Stimulated activated effector memory CD8-positive, alpha-beta T cell treated with anti-CD3 and anti-CD28 coated beads, Interleukin-12 subunit alpha, Interleukin-12 subunit beta, amount 100 ng/mL, for 72 hours (primary cell): ENCODE data around the gene CYSTM1.

Experiments
- ATAC-seq: fragments of 150-1000 bp; cut with Tn5 transposase; 2 replicates; pipeline ENCODE4 v1.10.0; 2021
- DNase-seq, 2 donors: peaks; one replicate each; pipeline ENCODE4 v3.0.0; 2021 to 2022; ENCODE audit warnings: low spot score in 2 of 2
- H3K27ac Mint-ChIP-seq: one replicate; pipeline ENCODE4 v1.8.0; 2022; ENCODE audit warnings: mild to moderate bottlenecking, mixed read lengths
- H3K36me3 Mint-ChIP-seq: one replicate; pipeline ENCODE4 v1.8.0; 2022; ENCODE audit warnings: mild to moderate bottlenecking, mixed read lengths
- H3K4me1 Mint-ChIP-seq: one replicate; pipeline ENCODE4 v1.8.0; 2022; ENCODE audit warnings: mixed read lengths
- H3K4me3 Mint-ChIP-seq: one replicate; pipeline ENCODE4 v1.8.0; 2022; ENCODE audit warnings: mild to moderate bottlenecking, mixed read lengths
- H3K9me3 Mint-ChIP-seq: one replicate; pipeline ENCODE4 v1.8.0; 2022; ENCODE audit warnings: mixed read lengths

The CYSTM1 gene

DNA sequence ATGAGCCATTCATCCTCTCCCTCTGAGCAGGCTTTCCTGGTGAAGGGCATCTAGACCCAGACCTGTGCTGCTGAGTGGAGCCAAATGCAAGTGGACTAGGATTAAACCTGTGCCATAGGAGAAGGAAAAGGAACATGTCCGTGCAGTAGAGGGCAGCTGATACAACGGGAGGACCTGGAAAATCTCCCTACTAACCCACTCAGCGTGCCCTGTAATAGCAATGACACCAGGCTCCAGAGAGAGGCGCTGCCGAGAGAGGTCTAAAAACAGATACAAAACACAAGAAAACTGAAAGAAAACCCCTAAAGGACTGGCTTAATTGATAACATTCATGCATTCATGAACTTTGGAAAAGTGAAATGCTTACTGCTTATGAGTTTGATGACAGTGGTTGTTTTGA, 67.1 kb downstream of the CYSTM1 start:
- no peak overlapping the region for H3K4me3 Mint-ChIP-seq
- DNase-seq = no peak
- peaks cover 13% of the 10 kb centered on the region for H3K4me1 Mint-ChIP-seq
- H3K36me3 Mint-ChIP-seq = peaks cover 17% of the 10 kb centered on the region
- no peak for ATAC-seq
- H3K9me3 Mint-ChIP-seq = no peaks in the 10 kb centered on the region
- peak overlapping the region; percentile 23 for H3K27ac Mint-ChIP-seq

DNA sequence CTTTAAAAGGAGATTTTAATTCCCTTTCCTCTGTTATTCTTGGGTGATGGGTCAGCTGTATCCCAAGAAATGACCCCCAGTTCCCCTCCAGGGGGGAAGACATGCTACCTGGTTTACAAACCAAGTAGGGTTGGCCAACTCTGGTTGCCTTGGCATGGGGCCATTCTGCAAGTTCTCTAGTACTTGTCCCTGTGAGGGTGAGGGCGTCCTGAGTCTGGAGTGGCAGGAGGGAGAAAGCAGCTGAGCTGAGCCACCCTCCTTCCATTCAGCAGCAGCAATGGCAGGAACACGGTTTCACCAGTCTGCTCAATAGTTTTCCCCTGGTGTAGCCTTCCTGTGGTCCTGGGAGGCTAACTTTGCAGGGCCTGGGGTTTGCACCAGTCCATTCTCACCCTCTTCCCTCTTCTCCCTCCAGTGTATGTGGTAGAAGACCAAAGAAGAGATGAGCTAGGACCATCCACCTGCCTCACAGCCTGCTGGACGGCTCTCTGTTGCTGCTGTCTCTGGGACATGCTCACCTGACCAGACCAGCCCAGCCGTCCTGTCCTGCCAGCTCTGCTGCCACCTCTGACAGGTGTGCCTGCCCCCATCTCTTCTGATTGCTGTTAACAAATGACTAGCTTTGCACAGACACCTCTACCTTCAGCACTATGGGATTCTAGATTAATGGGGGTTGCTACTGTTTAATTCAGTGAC, 68.0 kb downstream of the CYSTM1 start:
- Mint-ChIP-seq H3K36me3 (peaks cover 17% of the 10 kb centered on the region), H3K4me3 (no peak overlapping the region), H3K4me1 (peaks cover 13% of the 10 kb centered on the region), H3K9me3 (no peaks in the 10 kb centered on the region), H3K27ac (no peak overlapping the region)
- DNase-seq (no peak), ATAC-seq (no peak)

DNA sequence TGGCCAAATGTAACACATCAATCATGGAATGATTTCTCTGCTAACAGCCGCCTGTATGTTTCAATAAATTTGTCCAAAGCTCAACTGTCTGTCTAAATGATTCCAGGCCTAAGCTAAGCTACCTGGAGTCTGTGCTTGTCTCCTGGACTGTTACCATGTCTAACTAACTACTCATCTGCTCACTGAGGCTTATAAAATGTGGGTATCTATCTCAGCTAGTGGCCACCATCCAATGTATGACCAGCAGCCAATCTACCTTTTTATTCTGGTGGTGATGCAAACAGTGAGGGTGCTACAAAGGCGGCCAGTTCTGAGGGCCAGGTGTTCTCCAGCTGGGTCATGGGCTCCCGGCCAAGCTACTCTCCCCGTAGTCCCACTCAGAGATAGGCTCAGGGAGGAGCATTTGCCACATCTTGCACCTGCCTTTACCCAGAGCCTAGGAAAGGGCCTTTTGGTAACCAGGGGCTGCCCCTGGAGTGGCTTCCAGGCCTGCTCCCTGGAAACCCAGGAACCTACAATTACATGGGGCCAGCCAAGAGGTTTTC, 68.8 kb downstream of the CYSTM1 start:
- ATAC-seq (no peak), DNase-seq (no peak)
- peaks cover 13% of the 10 kb centered on the region for H3K4me1 Mint-ChIP-seq

DNA sequence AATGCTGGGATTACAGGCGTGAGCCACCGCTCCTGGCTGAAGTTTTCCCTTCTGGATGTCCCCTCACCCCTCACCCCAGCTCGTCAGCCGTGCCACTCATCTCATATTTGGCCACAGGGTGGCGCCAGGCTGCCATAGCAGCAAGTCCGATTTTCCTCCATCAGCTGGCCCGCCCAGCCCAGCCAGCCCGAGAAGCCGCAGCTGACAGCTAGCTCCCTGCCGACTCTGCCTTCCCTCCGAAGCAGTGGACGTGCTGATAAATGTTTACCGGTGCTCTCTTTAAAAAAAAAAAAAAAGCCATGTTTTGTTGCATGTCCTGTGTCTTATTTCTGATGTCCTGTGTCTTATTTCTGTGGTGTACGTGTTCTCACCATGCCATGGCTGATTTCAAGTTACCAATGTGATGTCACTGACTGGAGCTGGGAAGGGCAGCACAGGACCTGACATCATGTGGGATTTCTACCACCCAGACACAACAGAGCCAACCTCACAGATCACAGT, 69.6 kb downstream of the CYSTM1 start:
- ATAC-seq (peak; percentile 70), DNase-seq (peak; percentile 64 to 85)
- no peaks in the 10 kb centered on the region for H3K9me3 Mint-ChIP-seq
- no peak overlapping the region for H3K4me3 Mint-ChIP-seq
- peaks cover 18% of the 10 kb centered on the region for H3K4me1 Mint-ChIP-seq
- H3K36me3 Mint-ChIP-seq = peaks cover 17% of the 10 kb centered on the region
- no peak overlapping the region for H3K27ac Mint-ChIP-seq

More for the DNA sequence above, 68.8 kb downstream of the CYSTM1 start:
- Mint-ChIP-seq H3K4me3 (no peak overlapping the region), H3K36me3 (peaks cover 17% of the 10 kb centered on the region), H3K9me3 (no peaks in the 10 kb centered on the region), H3K27ac (no peak overlapping the region)

DNA sequence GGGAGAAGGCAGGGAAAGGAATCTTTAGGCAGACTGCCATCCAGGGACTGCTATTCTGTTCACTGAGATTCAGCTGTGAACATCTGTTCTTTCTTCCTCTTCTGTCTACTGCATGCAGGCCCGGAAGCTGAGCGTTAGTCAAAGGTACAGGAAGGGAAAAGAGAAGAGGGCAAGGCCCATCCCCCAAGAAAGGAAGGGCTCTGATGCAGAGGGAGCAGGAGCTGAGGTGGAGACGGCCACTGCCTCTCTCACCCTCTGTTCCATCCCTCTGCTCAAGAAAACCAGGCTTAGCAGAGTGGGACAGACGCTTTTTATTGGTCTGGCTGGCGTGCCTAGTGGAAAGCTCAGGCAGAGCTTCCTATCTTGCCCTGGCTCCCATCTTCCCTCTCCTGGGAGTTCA, 70.4 kb downstream of the CYSTM1 start:
- Mint-ChIP-seq H3K4me1 (peaks cover 24% of the 10 kb centered on the region), H3K27ac (no peak overlapping the region), H3K4me3 (no peak overlapping the region), H3K9me3 (no peaks in the 10 kb centered on the region), H3K36me3 (peaks cover 17% of the 10 kb centered on the region)
- ATAC-seq (no peak), DNase-seq (no peak)

DNA sequence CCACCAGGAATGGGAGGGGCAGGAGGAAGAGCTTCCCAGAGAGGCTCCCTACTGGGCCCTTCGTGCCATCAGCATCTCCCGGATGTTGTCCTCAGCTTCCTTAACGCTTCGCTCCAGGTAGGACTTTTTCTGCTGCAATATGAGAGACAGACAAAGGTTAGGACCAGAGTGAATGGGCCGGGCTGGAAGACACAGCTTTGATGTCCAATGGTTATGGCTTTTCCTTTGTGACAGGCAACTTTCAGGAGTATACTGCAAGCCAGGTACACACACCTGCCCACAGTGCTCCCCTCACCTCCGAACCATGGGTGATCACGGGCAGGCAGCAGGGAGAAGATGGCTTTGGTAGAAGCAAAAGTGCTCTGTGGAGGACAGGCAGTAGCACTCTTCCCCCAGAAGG, 70.9 kb downstream of the CYSTM1 start:
- no peak overlapping the region for H3K4me3 Mint-ChIP-seq

DNA sequence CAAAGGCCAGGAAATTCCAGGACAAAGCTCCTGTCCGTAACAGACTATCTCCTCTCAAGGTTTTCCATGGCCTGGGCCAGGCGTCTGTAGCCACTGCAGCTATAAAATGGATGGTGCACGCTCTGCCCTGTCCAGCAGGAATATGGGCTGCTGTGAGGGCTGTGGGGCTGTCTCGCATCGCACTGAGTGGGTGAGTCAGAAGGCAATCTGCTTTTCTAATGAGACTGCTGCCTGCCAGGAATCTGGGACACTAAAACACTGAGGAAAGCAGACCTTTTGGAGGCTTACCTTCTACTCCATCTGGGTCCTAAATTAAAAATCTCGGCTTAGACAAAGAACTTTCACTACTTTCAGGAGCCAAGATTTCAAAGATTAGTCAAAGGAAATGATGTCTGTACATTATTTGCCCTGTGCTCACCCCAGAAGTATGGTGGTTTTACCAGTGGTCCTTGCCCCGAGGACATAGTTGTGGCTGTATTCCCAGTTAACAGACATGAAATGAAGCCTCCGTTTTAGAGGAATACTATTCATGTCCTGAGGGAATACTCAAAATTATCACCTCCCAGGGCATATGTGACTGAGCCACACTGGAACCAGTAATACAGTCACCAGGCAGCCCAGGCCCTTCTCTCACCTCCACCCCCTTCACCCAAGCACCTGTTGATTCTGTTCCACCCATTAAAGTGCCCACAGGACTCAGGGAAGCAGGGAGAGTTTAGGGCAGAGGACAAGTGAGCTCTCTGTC, 71.6 kb downstream of the CYSTM1 start:
- H3K4me3 Mint-ChIP-seq = no peak overlapping the region
- H3K36me3 Mint-ChIP-seq = peaks cover 20% of the 10 kb centered on the region
- ATAC-seq (no peak), DNase-seq (no peak)
- no peaks in the 10 kb centered on the region for H3K9me3 Mint-ChIP-seq
- no peak overlapping the region for H3K27ac Mint-ChIP-seq
- peaks cover 36% of the 10 kb centered on the region for H3K4me1 Mint-ChIP-seq

More for the DNA sequence above, 70.9 kb downstream of the CYSTM1 start:
- no peaks in the 10 kb centered on the region for H3K9me3 Mint-ChIP-seq
- peaks cover 30% of the 10 kb centered on the region for H3K4me1 Mint-ChIP-seq
- ATAC-seq = no peak
- no peak for DNase-seq
- H3K27ac Mint-ChIP-seq = no peak overlapping the region
- peaks cover 17% of the 10 kb centered on the region for H3K36me3 Mint-ChIP-seq

DNA sequence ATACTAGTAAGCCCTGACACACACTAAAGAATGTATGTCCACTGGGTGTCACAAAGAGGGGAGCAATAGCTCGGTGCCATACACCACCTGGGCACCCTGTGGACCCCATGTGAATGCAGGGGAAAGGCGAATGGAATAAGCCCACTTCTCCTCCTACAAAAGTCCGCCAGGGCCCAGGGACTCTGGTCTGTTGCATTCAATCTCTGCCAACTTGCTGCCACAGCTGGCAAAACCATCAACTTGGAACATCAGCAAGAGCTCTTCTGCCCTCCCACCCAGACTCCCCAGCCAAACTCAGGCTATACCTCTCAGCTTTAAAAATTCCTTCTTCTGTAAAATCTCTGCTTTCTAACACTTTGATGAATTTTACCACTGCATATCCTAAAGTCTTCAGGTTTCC, 73.4 kb downstream of the CYSTM1 start:
- no peak overlapping the region for H3K27ac Mint-ChIP-seq
- ATAC-seq (no peak), DNase-seq (no peak)
- H3K9me3 Mint-ChIP-seq = no peaks in the 10 kb centered on the region
- H3K36me3 Mint-ChIP-seq = peaks cover 28% of the 10 kb centered on the region
- no peak overlapping the region for H3K4me3 Mint-ChIP-seq
- H3K4me1 Mint-ChIP-seq = peaks cover 55% of the 10 kb centered on the region

DNA sequence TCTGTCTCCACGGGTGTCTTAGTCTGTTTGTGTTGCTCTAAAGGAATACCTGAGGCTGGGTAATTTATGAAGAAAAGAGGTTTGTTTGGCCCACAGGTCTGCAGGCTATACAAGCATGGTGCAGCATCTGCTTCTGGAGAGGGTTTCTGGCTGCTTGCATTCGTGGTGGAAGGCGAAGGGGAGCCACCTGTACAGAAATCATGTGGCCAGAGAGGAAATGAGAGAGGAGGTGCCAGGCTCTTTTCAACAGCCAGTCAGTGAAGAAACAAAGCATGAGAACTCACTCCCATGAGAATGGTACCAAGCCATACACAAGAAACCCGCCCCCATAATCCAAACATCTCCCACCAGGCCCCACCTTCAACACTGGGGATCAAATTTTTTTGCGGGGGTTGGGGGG, 74.5 kb downstream of the CYSTM1 start:
- no peaks in the 10 kb centered on the region for H3K9me3 Mint-ChIP-seq
- peaks cover 54% of the 10 kb centered on the region for H3K4me1 Mint-ChIP-seq
- no peak overlapping the region for H3K4me3 Mint-ChIP-seq
- H3K36me3 Mint-ChIP-seq = peaks cover 25% of the 10 kb centered on the region
- no peak overlapping the region for H3K27ac Mint-ChIP-seq
- no peak for DNase-seq
- ATAC-seq = no peak

DNA sequence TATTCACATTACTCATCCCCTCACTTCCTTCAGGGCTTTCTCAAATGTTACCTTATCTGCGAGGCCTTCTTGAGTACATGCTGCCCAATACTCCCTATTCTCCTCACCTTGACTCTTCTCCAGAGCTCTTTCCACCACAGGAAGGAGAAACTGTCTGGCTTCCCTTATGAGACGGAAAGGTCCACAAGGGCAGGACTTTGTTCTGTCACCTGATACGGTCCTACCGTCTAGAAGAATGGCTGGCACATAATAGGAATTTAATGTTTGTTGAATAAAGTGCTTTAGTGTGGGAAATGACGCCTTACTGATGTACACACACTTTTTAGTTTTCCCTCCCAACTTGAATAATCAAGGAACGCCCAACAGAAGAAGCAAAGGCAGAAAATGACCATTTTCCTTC, 75.4 kb downstream of the CYSTM1 start:
- DNase-seq (no peak), ATAC-seq (no peak)
- no peaks in the 10 kb centered on the region for H3K9me3 Mint-ChIP-seq
- H3K4me1 Mint-ChIP-seq = peaks cover 46% of the 10 kb centered on the region
- H3K36me3 Mint-ChIP-seq = peaks cover 17% of the 10 kb centered on the region
- no peak overlapping the region for H3K27ac Mint-ChIP-seq
- no peak overlapping the region for H3K4me3 Mint-ChIP-seq

DNA sequence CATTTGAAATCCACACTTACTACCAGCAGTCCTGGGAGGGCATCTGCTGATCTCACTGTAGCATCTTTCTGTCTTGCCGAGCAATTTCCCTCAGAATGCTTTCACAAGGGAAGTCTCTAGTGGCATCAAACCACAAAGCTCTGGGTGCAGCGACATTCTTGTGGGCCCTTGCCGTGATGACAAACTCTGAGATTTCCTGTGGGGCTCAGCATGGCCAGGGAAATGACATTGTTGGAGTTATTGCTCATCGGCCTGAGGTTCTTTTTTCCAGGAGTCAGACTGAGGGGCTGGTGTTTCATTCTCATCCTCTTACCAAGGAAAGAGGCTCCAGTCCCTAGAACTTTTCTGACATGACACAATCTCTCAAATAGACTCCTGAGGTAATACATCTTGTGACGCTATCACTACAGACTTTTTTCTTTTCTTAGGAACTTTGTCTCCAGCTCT, 76.6 kb downstream of the CYSTM1 start:
- DNase-seq (peak; percentile 42 to 86), ATAC-seq (peak; percentile 95)
- Mint-ChIP-seq H3K27ac (peak overlapping the region; percentile 88), H3K4me3 (peak overlapping the region; percentile 19), H3K36me3 (peaks cover 11% of the 10 kb centered on the region), H3K4me1 (peaks cover 44% of the 10 kb centered on the region), H3K9me3 (no peaks in the 10 kb centered on the region)

DNA sequence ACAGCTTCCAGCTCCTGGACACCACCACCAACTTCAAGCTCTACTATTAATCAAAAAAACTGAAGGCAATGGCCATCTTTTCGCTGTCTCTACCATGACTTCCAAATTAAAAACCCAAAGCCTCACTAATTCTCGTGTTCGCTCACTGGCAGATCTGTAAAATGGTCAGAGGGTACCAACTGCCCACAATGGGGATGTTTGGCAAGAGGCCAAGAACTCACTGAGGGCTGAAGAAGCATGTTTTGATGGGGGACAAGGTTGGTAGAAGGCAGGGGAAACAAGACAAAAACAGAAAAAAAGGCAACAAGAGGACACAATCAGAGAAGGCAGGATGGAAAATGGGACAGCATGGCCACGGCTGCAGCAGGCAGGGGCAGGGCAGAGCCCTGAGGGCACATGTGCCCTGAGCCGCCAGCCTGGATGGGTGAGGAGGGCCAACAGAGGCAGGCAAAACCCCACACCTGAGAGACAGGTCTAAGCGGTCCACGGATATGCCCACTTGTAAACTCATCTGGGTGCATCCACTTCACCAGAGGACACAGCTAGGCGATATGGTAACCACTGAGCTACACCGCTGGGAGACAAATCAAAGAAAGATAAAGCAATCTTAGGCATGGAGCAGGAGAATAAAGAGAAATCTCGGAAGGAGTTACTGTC, 77.6 kb downstream of the CYSTM1 start:
- Mint-ChIP-seq H3K9me3 (no peaks in the 10 kb centered on the region), H3K27ac (peak overlapping the region; percentile 88), H3K36me3 (peaks cover 12% of the 10 kb centered on the region), H3K4me1 (peaks cover 44% of the 10 kb centered on the region), H3K4me3 (peak overlapping the region; percentile 19)
- DNase-seq (no peak), ATAC-seq (no peak)

DNA sequence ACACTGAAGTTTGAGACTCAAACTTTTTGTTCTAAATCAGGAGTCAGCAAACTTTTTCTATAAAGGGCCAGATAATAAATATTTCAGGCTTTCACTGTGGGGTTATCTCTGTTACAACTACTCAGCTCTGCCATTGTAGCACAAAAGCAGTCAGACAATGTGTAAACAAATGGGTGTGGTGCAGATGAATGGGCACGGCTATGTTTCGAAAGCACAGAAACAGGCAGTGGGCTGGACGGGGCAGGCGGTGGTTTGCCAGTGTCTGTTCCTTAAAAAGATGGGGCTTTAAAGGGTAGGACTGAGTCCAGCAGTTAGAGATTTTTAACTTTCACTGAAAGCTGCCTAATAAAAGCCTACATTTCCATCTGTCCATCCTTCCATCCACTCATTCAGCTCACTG, 79.0 kb downstream of the CYSTM1 start:
- H3K27ac Mint-ChIP-seq = no peak overlapping the region
- H3K9me3 Mint-ChIP-seq = no peaks in the 10 kb centered on the region
- DNase-seq = no peak
- no peak overlapping the region for H3K4me3 Mint-ChIP-seq
- peaks cover 24% of the 10 kb centered on the region for H3K36me3 Mint-ChIP-seq
- ATAC-seq = no peak
- H3K4me1 Mint-ChIP-seq = peaks cover 44% of the 10 kb centered on the region

DNA sequence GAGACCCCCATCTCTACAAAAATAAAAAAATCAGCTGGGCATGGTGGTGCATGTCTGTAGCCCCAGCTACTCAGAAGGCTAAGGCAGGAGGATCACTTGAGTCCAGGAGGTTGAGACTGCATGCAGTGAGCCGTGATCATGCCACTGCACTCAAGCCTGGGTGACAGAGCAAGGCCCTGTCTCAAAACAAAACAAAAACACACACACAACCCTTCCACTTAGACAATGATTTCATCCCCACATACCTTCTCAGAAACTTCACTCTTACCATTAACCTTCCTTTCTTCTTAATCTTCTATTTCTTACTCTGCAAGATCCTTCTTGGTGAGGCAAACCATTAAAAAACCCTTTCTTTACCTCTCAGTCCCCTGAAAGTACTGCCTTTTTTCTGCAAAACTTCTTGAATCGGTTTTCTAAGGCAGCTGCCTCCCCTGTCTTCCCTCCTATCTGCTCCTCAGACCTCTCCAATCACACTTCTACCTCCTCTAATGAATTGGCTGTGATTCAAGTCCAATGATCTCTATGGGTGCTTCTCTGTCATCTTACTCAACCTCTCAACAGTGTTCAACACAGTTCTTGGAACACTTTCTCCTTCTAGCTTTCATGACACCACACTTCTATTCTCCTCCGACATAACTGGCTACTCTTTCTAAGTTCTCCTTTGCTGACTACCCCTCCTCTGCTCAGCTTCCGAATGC, 80.6 kb downstream of the CYSTM1 start:
- H3K36me3 Mint-ChIP-seq = peaks cover 24% of the 10 kb centered on the region
- peaks cover 30% of the 10 kb centered on the region for H3K4me1 Mint-ChIP-seq
- no peak overlapping the region for H3K4me3 Mint-ChIP-seq
- ATAC-seq (peak; percentile 69), DNase-seq (no peak)
- H3K9me3 Mint-ChIP-seq = no peaks in the 10 kb centered on the region
- no peak overlapping the region for H3K27ac Mint-ChIP-seq

DNA sequence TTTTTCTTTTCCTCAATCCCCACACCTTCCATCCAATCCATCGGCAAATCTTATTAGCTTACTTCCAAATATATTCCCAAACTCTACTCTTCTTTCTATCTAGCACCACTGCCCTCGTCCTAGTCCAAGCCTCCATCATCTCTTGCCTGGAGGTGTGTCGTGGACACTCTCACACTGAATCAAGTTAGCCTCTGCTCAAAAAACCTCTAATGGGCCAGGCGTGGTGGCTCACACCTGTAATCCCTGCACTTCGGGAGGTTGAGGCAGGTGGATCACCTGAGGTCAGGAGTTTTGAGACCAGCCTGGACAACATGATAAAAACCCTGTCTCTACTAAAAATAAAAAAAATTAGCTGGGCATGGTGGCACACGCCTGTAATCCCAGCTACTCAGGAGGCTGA, 81.7 kb downstream of the CYSTM1 start:
- H3K27ac Mint-ChIP-seq = no peak overlapping the region
- DNase-seq (no peak), ATAC-seq (no peak)
- peaks cover 19% of the 10 kb centered on the region for H3K36me3 Mint-ChIP-seq
- peaks cover 25% of the 10 kb centered on the region for H3K4me1 Mint-ChIP-seq
- H3K9me3 Mint-ChIP-seq = no peaks in the 10 kb centered on the region
- H3K4me3 Mint-ChIP-seq = no peak overlapping the region
